ENCODE results near the gene NBPF3.

The NBPF3 gene

GRCh38 chr1:21520899-21521716 lies 81.2 kb downstream of the NBPF3 start:
- DNase-seq: no peak

DNA sequence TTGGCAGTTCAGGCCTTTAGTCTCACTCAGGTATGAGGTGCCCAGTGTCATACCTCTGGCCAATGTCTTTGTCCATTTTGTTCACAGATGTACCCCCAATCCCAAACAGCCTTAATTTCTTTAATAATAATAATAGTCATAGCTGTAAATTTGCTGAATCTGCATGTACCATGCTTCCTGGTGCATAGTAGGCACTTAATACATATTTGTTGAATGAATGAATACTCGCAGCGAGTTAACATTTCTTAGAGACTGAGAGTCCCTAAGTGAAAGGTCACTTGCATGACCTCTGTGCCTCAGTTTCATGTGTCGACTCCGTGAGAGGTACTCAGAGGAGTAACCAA lies 81.8 kb downstream of the NBPF3 start:
- DNase-seq: no peak

GRCh38 chr1:21522525-21523038 lies 82.6 kb downstream of the NBPF3 start:
- no peak for DNase-seq

DNA sequence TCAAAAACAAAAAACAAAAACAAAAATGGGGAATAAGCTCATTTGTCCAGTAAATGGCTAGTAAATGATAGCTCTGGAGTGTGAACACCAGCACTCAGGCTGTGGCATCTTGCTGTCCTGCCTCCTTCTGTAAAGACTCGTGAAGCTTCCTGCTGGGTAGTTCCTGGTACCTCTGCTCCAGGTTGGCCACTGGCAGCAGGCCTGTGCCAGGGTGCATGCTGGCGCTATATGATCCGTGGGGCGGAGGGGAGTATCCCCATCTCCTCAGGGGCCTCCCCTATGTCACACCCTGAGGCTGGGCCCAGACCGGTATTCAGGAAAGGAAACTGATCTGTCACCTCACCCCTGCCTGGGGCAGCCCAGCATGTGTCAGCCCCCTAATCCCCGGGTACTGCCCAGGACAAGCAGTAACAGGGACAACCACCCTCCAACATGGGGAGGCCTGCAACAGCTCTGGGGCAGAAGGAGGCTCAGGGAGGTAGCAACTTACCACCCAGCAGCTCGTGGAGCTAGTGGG lies 83.4 kb downstream of the NBPF3 start:
- no peak for DNase-seq

- DNase-seq: no peak
Observed at GRCh38 chr1:21524220-21524619, 84.3 kb downstream of the NBPF3 start.

DNA sequence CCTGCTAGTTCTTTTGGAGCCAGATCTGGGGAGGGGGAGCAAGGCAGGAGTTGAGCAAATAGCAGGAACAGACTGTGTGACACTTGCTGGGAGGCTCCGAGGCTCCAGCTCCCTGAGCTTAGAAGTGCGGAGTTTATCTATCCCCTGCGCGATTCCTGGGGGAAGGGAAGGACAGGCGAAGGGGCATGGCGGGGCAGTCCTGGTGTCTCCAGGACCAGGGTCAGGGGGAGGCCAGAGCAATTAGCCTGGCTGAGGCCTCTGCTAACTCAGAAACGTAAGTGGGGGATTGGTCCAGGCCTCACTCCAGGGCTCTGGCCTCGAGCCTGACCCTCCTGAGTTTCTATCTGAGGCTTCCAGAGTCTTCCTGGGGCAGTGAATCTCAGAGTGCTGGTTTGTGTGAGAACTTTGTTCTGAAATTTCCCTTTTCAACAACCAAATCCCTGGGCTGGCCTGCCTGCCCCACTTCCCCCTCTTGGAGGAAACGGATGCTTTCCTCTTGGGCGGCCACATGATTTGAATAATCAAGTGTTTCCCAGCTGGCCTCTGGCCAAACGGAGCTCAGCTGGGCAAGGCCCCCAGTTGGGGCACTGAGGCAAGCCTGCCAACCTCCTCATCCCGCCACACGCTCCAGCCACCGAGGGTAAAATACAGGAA lies 84.9 kb downstream of the NBPF3 start:
- DNase-seq: no peak

DNA sequence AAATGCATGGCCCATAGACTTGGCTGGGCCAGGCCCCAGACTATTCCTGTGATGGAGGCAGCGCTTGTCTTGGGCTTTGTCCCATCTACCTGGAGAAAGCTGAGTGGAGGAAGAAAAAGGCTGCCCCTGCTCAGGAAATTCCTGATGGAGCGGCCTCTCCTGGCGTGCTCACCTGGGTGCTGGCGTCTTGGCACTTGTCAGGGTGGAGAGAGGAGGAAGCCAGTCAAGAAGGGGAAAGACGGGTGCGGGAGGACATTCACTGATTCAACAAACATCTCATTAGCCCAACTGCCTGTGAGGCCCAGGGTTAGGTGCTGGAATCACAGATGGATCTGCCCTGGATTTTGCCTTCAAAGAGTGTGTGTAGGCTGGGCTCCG lies 85.4 kb downstream of the NBPF3 start:
- no peak for DNase-seq

- DNase-seq: no peak
Observed at GRCh38 chr1:21526441-21526840, 86.5 kb downstream of the NBPF3 start.

DNA sequence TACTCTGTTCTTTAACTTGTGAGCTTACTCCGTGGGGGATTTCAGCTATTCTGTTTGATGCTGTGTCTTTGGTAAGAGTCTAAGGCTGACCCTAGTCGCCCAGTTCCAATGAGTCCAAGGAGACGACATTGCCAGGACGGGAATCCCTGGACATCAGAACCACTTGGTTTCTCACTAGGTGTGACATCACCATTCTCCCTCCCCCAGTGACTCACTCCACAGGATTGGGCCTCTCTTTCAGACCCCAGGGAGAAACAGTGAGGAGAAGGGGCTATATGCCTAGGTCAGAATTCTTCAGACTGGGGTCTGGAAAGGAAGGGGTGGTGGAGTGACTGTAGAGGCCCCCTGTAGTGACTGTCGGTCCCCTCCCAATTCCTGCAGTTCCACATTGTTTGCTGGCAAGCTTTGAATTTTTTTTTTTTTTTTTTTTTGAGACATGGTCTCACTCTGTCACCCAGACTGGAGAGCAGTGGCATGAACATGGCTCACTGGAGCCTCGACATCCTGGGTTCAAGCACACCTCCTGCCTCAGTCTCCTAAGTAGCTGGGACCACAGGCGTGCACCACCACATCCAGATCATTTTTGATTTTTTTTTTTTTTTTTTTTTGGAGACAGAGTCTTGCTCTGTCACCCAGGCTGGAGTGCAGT lies 90.6 kb downstream of the NBPF3 start:
- DNase-seq: no peak

DNA sequence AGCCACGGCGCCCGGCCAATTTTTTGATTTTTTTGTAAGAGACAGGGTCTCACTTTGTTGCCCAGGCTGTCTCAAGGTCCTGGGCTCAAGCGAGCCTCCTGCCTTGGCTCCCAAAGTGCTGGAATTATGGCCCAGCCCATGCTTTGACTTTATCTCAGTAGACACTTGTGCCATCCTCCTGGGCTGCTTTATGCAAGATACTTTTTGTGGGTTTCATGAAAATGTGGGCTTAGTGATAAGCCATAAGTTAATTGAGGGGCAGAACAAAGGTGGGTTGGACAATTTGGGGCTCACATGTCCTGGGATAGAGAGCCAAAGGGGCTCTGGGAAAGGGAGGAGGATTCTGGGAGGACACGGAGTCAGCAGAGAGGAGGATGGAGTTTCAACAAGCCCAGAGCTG lies 91.3 kb downstream of the NBPF3 start:
- no peak for DNase-seq

- DNase-seq: no peak
Observed at GRCh38 chr1:21532496-21532895, 92.6 kb downstream of the NBPF3 start.

- DNase-seq: no peak
Observed at GRCh38 chr1:21532992-21533534, 93.1 kb downstream of the NBPF3 start.

DNA sequence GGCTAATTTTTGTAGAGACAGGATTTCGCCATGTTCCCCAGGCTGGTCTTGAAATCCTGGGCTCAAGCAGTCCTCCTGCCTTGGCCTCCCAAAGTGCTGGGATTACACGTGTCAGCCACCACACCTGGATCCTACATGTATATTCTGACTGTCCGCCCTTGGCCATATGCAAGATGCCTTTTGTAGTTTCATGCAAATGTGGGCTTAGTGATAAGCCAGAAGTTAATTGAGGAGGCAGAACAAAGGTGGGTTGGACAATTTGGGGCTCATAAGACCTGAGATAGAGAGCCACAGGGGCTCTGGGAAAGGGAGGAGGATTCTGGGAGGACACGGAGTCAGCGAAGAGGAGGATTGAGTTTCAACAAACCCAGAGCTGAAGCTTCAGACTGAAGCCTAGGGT lies 94.2 kb downstream of the NBPF3 start:
- DNase-seq: no peak

Data from stimulated activated CD4-positive, alpha-beta T cell treated with anti-CD3 and anti-CD28 coated beads, Interleukin-15, amount 100 ng/mL, for 24 hours (primary cell).